SK-N-SH (cell line): ENCODE measurements around the gene PIP4K2C.
"Not testable (repeated sequence)": the region's sequence is repeated elsewhere in the genome, so short reads cannot be mapped to it uniquely, and the experiment has no call there.

Experiments used
- EP300 ChIP-seq, 2 experiments: IDR thresholded peaks; 2 replicates each; pipeline versions ENCODE4 v1.4.0 to v1.6.1; 2012; ENCODE audit warnings: borderline replicate concordance in 1 of 2, low read depth in 1 of 2, low read length in 1 of 2
- FOXJ3 ChIP-seq: sonication (generic); formaldehyde crosslinking; IDR thresholded peaks from 2 replicates; pipeline ENCODE4 v1.5.1; 2020; ENCODE audit warnings: mild to moderate bottlenecking, missing genetic modification reagents
- GABPA ChIP-seq: IDR thresholded peaks from 2 replicates; pipeline ENCODE4 v1.4.0; 2012; ENCODE audit warnings: low read depth, mild to moderate bottlenecking
- JUND ChIP-seq: IDR thresholded peaks from 2 replicates; pipeline ENCODE4 v1.4.0; 2012
- MXI1 ChIP-seq: IDR thresholded peaks from 2 replicates; pipeline ENCODE4 v1.6.1; 2012; ENCODE audit warnings: mild to moderate bottlenecking, low read depth, low read length, improper control_type of control experiment
- NRF1 ChIP-seq: IDR thresholded peaks from 2 replicates; pipeline ENCODE4 v1.6.1; 2012; ENCODE audit warnings: low read depth, mild to moderate bottlenecking, low read length
- POLR2AphosphoS5 ChIP-seq: IDR thresholded peaks from 2 replicates; pipeline ENCODE4 v1.6.1; 2012; ENCODE audit warnings: low read depth, low read length
- SIN3A ChIP-seq: IDR thresholded peaks from 2 replicates; pipeline ENCODE4 v1.6.1; 2012; ENCODE audit warnings: low read depth, mild to moderate bottlenecking, low read length, moderate library complexity, borderline replicate concordance
- YY1 ChIP-seq: IDR thresholded peaks from 2 replicates; pipeline ENCODE4 v1.4.0; 2012; ENCODE audit warnings: low read depth, mild to moderate bottlenecking
- TF ChIP-seq, protein P1 (sequence below): fragments of 200-600 bp; sonication (generic); IDR thresholded peaks from 2 replicates; pipeline ENCODE4 v1.6.1; 2017; ENCODE audit warnings: antibody characterized with exemption, mild to moderate bottlenecking, moderate library complexity
- TF ChIP-seq, protein P2 (sequence below): IDR thresholded peaks from 2 replicates; pipeline ENCODE4 v1.4.0; 2012; ENCODE audit warnings: low read depth
- TF ChIP-seq, protein P3 (sequence below): IDR thresholded peaks from 2 replicates; pipeline ENCODE4; 2012
- TF ChIP-seq, protein P4 (sequence below): IDR thresholded peaks from 2 replicates; pipeline ENCODE4 v1.4.0; 2012; ENCODE audit warnings: low read depth, borderline replicate concordance

DNA sequence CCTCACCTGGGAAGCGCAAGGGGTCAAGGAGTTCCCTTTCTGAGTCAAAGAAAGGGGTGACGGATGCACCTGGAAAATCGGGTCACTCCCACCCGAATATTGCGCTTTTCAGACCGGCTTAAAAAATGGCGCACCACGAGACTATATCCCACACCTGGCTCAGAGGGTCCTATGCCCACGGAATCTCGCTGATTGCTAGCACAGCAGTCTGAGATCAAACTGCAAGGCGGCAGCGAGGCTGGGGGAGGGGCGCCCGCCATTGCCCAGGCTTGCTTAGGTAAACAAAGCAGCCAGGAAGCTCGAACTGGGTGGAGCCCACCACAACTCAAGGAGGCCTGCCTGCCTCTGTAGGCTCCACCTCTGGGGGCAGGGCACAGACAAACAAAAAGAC lies 55.7 kb downstream of the PIP4K2C start:
- TF ChIP-seq, protein P1, sequence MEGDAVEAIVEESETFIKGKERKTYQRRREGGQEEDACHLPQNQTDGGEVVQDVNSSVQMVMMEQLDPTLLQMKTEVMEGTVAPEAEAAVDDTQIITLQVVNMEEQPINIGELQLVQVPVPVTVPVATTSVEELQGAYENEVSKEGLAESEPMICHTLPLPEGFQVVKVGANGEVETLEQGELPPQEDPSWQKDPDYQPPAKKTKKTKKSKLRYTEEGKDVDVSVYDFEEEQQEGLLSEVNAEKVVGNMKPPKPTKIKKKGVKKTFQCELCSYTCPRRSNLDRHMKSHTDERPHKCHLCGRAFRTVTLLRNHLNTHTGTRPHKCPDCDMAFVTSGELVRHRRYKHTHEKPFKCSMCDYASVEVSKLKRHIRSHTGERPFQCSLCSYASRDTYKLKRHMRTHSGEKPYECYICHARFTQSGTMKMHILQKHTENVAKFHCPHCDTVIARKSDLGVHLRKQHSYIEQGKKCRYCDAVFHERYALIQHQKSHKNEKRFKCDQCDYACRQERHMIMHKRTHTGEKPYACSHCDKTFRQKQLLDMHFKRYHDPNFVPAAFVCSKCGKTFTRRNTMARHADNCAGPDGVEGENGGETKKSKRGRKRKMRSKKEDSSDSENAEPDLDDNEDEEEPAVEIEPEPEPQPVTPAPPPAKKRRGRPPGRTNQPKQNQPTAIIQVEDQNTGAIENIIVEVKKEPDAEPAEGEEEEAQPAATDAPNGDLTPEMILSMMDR, result not testable (repeated sequence)
- not testable (repeated sequence) for TF ChIP-seq NRF1; EP300 (IDR thresholded peaks at IDR 0.05; ENCODE audit: borderline replicate concordance in 1 of 2, low read depth in 1 of 2, low read length in 1 of 2); FOXJ3 (CRISPR knock-in tag); GABPA; YY1; POLR2AphosphoS5; MXI1; SIN3A; JUND
- TF ChIP-seq, protein P2, sequence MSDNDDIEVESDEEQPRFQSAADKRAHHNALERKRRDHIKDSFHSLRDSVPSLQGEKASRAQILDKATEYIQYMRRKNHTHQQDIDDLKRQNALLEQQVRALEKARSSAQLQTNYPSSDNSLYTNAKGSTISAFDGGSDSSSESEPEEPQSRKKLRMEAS, result not testable (repeated sequence)
- TF ChIP-seq, protein P3, sequence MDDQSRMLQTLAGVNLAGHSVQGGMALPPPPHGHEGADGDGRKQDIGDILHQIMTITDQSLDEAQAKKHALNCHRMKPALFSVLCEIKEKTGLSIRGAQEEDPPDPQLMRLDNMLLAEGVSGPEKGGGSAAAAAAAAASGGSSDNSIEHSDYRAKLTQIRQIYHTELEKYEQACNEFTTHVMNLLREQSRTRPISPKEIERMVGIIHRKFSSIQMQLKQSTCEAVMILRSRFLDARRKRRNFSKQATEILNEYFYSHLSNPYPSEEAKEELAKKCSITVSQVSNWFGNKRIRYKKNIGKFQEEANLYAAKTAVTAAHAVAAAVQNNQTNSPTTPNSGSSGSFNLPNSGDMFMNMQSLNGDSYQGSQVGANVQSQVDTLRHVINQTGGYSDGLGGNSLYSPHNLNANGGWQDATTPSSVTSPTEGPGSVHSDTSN, result not testable (repeated sequence)
- TF ChIP-seq, protein P4, sequence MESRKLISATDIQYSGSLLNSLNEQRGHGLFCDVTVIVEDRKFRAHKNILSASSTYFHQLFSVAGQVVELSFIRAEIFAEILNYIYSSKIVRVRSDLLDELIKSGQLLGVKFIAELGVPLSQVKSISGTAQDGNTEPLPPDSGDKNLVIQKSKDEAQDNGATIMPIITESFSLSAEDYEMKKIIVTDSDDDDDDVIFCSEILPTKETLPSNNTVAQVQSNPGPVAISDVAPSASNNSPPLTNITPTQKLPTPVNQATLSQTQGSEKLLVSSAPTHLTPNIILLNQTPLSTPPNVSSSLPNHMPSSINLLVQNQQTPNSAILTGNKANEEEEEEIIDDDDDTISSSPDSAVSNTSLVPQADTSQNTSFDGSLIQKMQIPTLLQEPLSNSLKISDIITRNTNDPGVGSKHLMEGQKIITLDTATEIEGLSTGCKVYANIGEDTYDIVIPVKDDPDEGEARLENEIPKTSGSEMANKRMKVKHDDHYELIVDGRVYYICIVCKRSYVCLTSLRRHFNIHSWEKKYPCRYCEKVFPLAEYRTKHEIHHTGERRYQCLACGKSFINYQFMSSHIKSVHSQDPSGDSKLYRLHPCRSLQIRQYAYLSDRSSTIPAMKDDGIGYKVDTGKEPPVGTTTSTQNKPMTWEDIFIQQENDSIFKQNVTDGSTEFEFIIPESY, result not testable (repeated sequence)
